GM10266 (cell line): ENCODE results near the gene SLC8A1.

Experiments
- DNase-seq: peaks from one replicate; pipeline ENCODE4 v3.0.0; 2012; ENCODE audit errors: extremely low spot score
- CTCF ChIP-seq: IDR thresholded peaks from 2 replicates; pipeline ENCODE4 v1.5.1; 2012; ENCODE audit warnings: mild to moderate bottlenecking, low read depth; ENCODE audit not compliant: control insufficient read depth, insufficient read depth; ENCODE audit errors: missing control alignments

Gene SLC8A1

GRCh38 chr2:40421631-40422297 is 30.1 kb downstream of the SLC8A1 start:
- no peak for TF ChIP-seq CTCF
- no peak for DNase-seq

GRCh38 chr2:40420478-40420877 is 31.4 kb downstream of the SLC8A1 start:
- TF ChIP-seq CTCF: no peak
- DNase-seq: no peak

DNA sequence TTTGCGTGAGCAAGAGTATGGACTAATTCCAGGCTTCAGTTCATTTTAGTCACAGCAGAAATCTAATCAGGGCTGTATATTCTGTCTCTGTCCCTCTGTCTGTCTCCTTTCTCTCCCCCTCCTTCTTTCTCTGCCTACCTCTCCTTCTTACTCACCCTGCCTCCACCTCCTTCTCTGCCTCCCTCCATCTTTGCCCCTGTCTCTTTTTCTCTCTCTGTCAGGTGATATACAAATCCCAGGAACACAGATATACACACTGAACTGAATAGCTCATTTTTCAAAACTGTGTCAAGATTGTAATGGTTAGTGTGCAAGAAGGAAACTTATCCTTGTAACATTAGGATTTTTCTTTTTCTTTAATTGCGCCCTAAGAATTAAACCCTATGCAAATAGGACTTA is 32.5 kb downstream of the SLC8A1 start:
- TF ChIP-seq CTCF: no peak
- no peak for DNase-seq

GRCh38 chr2:40418614-40419363 is 33.1 kb downstream of the SLC8A1 start:
- no peak for TF ChIP-seq CTCF
- no peak for DNase-seq

- no peak for TF ChIP-seq CTCF
- DNase-seq: no peak
These were observed 35.4 kb downstream of the SLC8A1 start for GRCh38 chr2:40416486-40416885.

DNA sequence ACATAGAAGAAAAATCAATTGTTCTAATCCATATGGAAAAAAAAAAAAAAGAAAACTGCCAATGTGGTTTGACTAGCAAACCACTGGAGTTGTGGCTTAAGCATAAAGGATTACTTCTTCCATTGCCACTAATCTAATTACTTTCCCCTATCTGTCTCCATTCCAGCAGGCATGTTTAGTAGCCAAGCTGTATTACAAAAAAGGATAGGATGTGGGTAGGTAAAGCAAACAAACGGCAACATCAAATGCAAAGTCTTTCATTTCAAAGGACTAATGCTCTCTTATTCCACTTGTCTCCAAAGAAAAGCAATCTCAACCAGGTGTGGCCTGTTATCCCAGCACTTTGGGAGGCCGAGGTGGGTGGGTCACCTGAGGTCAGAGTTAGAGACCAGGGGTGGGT is 36.5 kb downstream of the SLC8A1 start:
- TF ChIP-seq CTCF: no peak
- no peak for DNase-seq

GRCh38 chr2:40412456-40412855 is 39.4 kb downstream of the SLC8A1 start:
- no peak for TF ChIP-seq CTCF
- DNase-seq: no peak
